HK-2 (cell line): ENCODE data around the gene TP73.

ENCODE experiments used
- DNase-seq: peaks from one replicate; pipeline ENCODE4 v3.0.0-alpha.2; 2018; ENCODE audit not compliant: unreplicated experiment

TP73 gene

GRCh38 chr1:3777647-3778589 is 125.6 kb downstream of the TP73 start:
- no peak for DNase-seq

GRCh38 chr1:3778590-3779264 is 126.4 kb downstream of the TP73 start:
- no peak for DNase-seq

GRCh38 chr1:3779265-3779911 is 127.1 kb downstream of the TP73 start:
- DNase-seq, result no peak

GRCh38 chr1:3779912-3780416 is 127.6 kb downstream of the TP73 start:
- DNase-seq, result no peak

GRCh38 chr1:3780901-3781300 is 128.6 kb downstream of the TP73 start:
- DNase-seq, result no peak

DNA sequence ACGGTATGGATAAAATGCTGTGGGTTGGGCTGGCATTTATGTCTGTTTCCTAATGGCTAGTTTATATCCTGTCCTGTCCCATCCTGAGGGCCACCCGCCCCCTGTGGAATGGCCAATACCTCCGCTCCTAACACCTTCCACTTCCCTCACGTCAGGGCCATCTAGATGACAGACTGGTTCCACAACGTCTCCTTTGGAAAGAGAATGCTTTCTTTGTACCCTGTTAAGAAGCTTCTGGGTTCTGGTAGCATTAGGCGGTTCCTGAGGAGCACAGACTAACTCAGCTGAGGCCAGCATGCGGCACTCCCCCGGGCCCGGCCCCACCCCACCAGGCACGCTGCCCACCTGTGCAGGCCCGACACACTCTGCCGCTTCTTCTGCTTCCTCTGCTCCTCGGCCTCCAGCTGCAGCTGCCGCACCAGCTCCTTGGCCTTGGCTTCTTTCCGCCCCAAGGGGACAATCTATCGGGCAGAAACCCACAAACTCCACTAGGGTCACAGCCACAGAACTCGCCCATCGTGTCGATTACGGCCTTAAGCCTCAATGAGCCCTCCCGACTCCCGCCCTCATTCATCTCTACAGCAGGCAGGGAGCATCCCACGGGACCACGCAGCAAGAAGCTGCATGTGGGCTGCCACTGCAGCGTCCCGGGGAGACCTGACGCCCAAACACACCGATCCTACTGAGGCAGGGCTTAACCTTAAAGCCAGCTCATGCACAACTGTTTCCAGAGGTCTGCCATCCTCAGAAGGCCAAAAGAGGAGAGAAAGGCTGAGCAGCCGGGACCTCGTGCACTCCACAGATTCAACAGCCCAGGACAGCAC is 131.5 kb downstream of the TP73 start:
- DNase-seq, result no peak

GRCh38 chr1:3785045-3785444 is 132.7 kb downstream of the TP73 start:
- no peak for DNase-seq

DNA sequence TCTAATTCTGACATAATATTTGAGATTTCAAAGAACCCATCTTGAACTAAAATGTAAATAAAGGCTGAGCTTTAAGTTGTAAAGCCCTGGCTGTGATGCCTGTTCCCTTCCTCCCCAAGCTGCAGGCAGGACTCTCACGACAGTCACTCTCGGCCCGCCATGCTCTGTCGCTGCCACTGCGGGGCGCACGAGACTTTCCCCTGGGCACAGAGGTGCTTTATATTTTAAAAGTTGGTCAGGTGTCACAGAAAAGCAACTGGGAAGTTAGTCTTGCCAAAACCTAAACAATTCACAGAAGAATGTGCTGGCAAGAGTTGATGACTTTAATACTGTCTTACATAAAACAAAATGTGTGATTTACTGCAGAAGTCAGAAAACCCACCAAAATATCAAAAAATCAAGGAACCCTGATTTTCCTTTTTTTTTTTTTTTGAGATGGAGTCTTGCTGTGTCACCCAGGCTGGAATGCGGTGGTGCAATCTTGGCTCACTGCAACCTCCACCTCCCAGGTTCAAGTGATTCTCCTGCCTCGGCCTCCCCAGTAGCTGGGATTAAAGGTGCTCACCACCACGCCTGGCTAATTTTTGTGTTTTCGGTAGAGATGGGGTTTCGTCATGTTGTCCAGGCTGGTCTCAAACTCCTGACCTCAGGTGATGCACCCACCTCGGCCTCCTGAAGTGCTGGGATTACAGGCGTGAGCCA is 133.3 kb downstream of the TP73 start:
- DNase-seq, result no peak
